Osteoblast (primary cell): ENCODE results near the gene CACNA1S. TPM values are rescaled to one million over a fixed set of nuclear protein-coding genes. Genes with fewer than 3 reads are reported as not detected.

Experiments
- DNase-seq: peaks from one replicate; pipeline ENCODE4 v3.0.0; 2011; ENCODE audit warnings: low spot score, mixed read lengths; ENCODE audit not compliant: insufficient read length; ENCODE audit errors: missing footprints
- H2AFZ ChIP-seq: 2 replicates; pipeline ENCODE4 v1.6.0; 2011; ENCODE audit warnings: mild to moderate bottlenecking, low read length
- H3K27ac ChIP-seq: 2 replicates; pipeline ENCODE4 v1.5.1; 2011; ENCODE audit warnings: mild to moderate bottlenecking, low read depth, low read length, moderate library complexity
- H3K27me3 ChIP-seq: 2 replicates; pipeline ENCODE4 v1.6.0; 2012; ENCODE audit warnings: mild to moderate bottlenecking, control low read depth, inconsistent platforms, low read length, moderate library complexity; ENCODE audit not compliant: insufficient read depth
- H3K36me3 ChIP-seq: 2 replicates; pipeline ENCODE4 v1.5.1; 2011; ENCODE audit warnings: mild to moderate bottlenecking, low read length, control low read depth, moderate library complexity; ENCODE audit not compliant: insufficient read depth
- H3K4me1 ChIP-seq: 2 replicates; pipeline ENCODE4 v1.5.1; 2011; ENCODE audit warnings: mild to moderate bottlenecking, low read length, control low read depth, moderate library complexity; ENCODE audit not compliant: insufficient read depth
- H3K4me2 ChIP-seq: 2 replicates; pipeline ENCODE4 v1.6.0; 2011; ENCODE audit warnings: mild to moderate bottlenecking, low read length; ENCODE audit not compliant: insufficient read depth
- H3K4me3 ChIP-seq: fragments of 200-600 bp; sonication (generic); 3 replicates; pipeline ENCODE4 v1.5.1; 2012; ENCODE audit warnings: mild to moderate bottlenecking, low read length, inconsistent platforms; ENCODE audit not compliant: insufficient read depth
- H3K79me2 ChIP-seq: 2 replicates; pipeline ENCODE4 v1.6.0; 2012; ENCODE audit warnings: mild to moderate bottlenecking, low read length, control low read depth, inconsistent platforms; ENCODE audit not compliant: insufficient read depth
- H3K9me3 ChIP-seq: 2 replicates; pipeline ENCODE4 v1.5.1; 2011; ENCODE audit warnings: low read depth, low read length, control low read depth
- H4K20me1 ChIP-seq: 2 replicates; pipeline ENCODE4 v1.6.0; 2012; ENCODE audit warnings: mild to moderate bottlenecking, low read length, control low read depth; ENCODE audit not compliant: insufficient read depth
- total RNA-seq: library from RNA; depleted of rRNA; stranded (reverse); fragments of >200 nt; gene quantifications from 2 replicates; pipeline ENCODE4 v1.2.3, GENCODE V29; 2012
- TF ChIP-seq, protein P1 (sequence below): IDR thresholded peaks from 2 replicates; pipeline ENCODE4 v1.5.1; 2011; ENCODE audit warnings: mild to moderate bottlenecking, low read depth, low read length, moderate library complexity; ENCODE audit errors: extremely low read depth

Gene CACNA1S
- total RNA-seq: not detected in 2 replicates

- Histone ChIP-seq H3K79me2 (no peaks in the 10 kb centered on the region), H3K27me3 (peaks cover 5% of the 10 kb centered on the region), H3K4me3 (no peak within 1 kb of the TSS), H3K4me1 (peaks cover 3% of the 10 kb centered on the region), H4K20me1 (peaks cover 3% of the 10 kb centered on the region), H3K36me3 (no peaks in the 10 kb centered on the region), H3K27ac (no peak within 1 kb of the TSS), H2AFZ (no peak within 1 kb of the TSS), H3K4me2 (no peak within 1 kb of the TSS), H3K9me3 (no peaks in the 10 kb centered on the region)
- DNase-seq: no peak
- TF ChIP-seq, protein P1, sequence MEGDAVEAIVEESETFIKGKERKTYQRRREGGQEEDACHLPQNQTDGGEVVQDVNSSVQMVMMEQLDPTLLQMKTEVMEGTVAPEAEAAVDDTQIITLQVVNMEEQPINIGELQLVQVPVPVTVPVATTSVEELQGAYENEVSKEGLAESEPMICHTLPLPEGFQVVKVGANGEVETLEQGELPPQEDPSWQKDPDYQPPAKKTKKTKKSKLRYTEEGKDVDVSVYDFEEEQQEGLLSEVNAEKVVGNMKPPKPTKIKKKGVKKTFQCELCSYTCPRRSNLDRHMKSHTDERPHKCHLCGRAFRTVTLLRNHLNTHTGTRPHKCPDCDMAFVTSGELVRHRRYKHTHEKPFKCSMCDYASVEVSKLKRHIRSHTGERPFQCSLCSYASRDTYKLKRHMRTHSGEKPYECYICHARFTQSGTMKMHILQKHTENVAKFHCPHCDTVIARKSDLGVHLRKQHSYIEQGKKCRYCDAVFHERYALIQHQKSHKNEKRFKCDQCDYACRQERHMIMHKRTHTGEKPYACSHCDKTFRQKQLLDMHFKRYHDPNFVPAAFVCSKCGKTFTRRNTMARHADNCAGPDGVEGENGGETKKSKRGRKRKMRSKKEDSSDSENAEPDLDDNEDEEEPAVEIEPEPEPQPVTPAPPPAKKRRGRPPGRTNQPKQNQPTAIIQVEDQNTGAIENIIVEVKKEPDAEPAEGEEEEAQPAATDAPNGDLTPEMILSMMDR: no peak
Measured at GRCh38 chr1:201112173-201112731, at the start of gene CACNA1S. CACNA1S (minus strand) TSS chr1:201112426; CDS start chr1:201112339, 87 bp downstream.

DNA sequence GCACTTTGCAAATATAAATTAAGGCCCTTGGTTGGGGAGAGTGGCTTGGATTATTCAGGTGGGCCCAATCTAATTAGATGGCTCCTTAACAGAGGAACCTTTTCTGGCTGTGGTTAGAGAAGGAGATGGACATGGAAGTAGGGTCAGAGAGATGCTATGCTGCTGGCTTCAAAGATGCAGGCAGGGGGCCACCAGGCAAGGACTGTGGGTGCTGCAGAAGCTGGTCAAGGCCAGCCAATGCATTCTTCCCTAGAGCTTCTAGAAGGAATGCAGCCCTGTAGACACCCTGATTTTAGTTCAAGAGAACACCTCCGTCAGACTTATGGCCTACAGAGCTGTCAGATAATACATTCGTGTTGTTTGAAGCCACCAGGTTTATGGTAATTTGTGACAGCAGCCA lies 45.7 kb upstream of the CACNA1S start:
- DNase-seq: peak; percentile 36
- no peak overlapping the region for H3K4me3 ChIP-seq
- peaks cover 9% of the 10 kb centered on the region for H3K79me2 ChIP-seq
- no peaks in the 10 kb centered on the region for H4K20me1 ChIP-seq
- TF ChIP-seq, protein P1: no peak
- H3K9me3 ChIP-seq: no peaks in the 10 kb centered on the region
- no peak overlapping the region for H3K27ac ChIP-seq
- H2AFZ ChIP-seq: no peak overlapping the region
- no peak overlapping the region for H3K4me2 ChIP-seq
- peaks cover 13% of the 10 kb centered on the region for H3K4me1 ChIP-seq
- H3K27me3 ChIP-seq: peaks cover 19% of the 10 kb centered on the region
- H3K36me3 ChIP-seq: no peaks in the 10 kb centered on the region

DNA sequence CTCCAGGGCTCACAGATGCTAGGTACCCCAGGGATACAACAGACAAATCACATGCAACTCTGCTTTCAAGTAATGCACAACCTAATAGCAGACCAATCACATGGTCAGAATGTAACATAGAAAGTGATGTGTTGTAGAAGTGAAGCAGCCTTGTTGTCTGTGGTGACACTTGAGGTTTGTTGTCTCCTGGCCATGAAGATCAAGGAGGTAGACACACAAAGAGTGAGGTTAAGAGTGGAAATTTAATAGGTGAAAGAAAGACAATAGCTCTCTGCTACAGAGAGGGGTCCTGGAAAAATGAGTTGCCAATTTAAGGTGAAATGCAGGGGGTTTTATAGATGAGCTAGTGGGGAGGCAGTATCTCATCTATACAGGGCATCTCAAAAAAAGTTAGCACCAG lies 44.6 kb upstream of the CACNA1S start:
- no peaks in the 10 kb centered on the region for H4K20me1 ChIP-seq
- TF ChIP-seq, protein P1: no peak
- no peak overlapping the region for H3K27ac ChIP-seq
- H3K4me3 ChIP-seq: no peak overlapping the region
- H3K4me1 ChIP-seq: peaks cover 13% of the 10 kb centered on the region
- peaks cover 9% of the 10 kb centered on the region for H3K79me2 ChIP-seq
- H3K9me3 ChIP-seq: no peaks in the 10 kb centered on the region
- peaks cover 16% of the 10 kb centered on the region for H3K27me3 ChIP-seq
- no peak for DNase-seq
- H2AFZ ChIP-seq: no peak overlapping the region
- peaks cover under 1% of the 10 kb centered on the region for H3K36me3 ChIP-seq
- H3K4me2 ChIP-seq: no peak overlapping the region

- H2AFZ ChIP-seq: no peak overlapping the region
- peak; percentile 22 for DNase-seq
- peaks cover 16% of the 10 kb centered on the region for H3K27me3 ChIP-seq
- H3K9me3 ChIP-seq: no peaks in the 10 kb centered on the region
- H3K36me3 ChIP-seq: peaks cover 5% of the 10 kb centered on the region
- H3K4me3 ChIP-seq: no peak overlapping the region
- H4K20me1 ChIP-seq: no peaks in the 10 kb centered on the region
- peaks cover 13% of the 10 kb centered on the region for H3K4me1 ChIP-seq
- TF ChIP-seq, protein P1: no peak
- H3K4me2 ChIP-seq: no peak overlapping the region
- no peak overlapping the region for H3K27ac ChIP-seq
- H3K79me2 ChIP-seq: peaks cover 9% of the 10 kb centered on the region
Measured at GRCh38 chr1:201156346-201156745, 44.1 kb upstream of the CACNA1S start.
